Transverse colon (tissue), 4 donors: Measurements from ENCODE around the gene PLTP.

Source experiments
- CTCF ChIP-seq, 5 experiments: fragments of 200-600 bp in 3 of 5; fragments of 450-650 bp in 2 of 5; sonication (generic) in 3 of 5; IDR thresholded peaks; 1 replicate in 2 of 5; 2 replicates in 3 of 5; pipeline ENCODE4 v1.5.1; 2016 to 2017; ENCODE audit warnings: antibody characterized with exemption in 5 of 5, inconsistent platforms in 3 of 5, mild to moderate bottlenecking in 2 of 5, moderate library complexity in 1 of 5
- EP300 ChIP-seq: sonication (generic); formaldehyde crosslinking; IDR thresholded peaks from one replicate; pipeline ENCODE4 v1.6.1; 2017; ENCODE audit warnings: antibody characterized with exemption, low read depth
- POLR2A ChIP-seq: fragments of 450-650 bp; IDR thresholded peaks from one replicate; pipeline ENCODE4 v1.6.1; 2016; ENCODE audit warnings: antibody characterized with exemption, mild to moderate bottlenecking, moderate library complexity
- POLR2AphosphoS5 ChIP-seq, 3 donors: sonication (generic); formaldehyde crosslinking; IDR thresholded peaks; one replicate each; pipeline ENCODE4 v1.6.1; 2016; ENCODE audit warnings: antibody characterized with exemption in 3 of 3

GRCh38 chr20:45878076-45878761 lies 33.7 kb downstream of the PLTP start:
- no peak for TF ChIP-seq POLR2A
- TF ChIP-seq CTCF (IDR thresholded peaks at IDR 0.05): no peak
- TF ChIP-seq POLR2AphosphoS5 (IDR thresholded peaks at IDR 0.05): no peak
- TF ChIP-seq EP300: no peak
